Measurements from ENCODE around the gene COX19.

- TF ChIP-seq EZH2 (IDR thresholded peaks at IDR 0.05; ENCODE audit: low read depth), result no peak
- no peak for TF ChIP-seq CTCF (conservative IDR thresholded peaks at IDR 0.05)
Measured at GRCh38 chr7:1012716-1013095, 37.4 kb upstream of the COX19 start.
